T-helper 1 cell (primary cell): ENCODE data around the gene TBC1D22A.
"Not testable (repeated sequence)": the region's sequence is repeated elsewhere in the genome, so short reads cannot be mapped to it uniquely, and the experiment has no call there.

ENCODE experiments used
- DNase-seq, 5 donors: peaks; one replicate each; pipeline ENCODE4 v3.0.0-alpha.2; 2012 to 2020

The TBC1D22A gene

DNA sequence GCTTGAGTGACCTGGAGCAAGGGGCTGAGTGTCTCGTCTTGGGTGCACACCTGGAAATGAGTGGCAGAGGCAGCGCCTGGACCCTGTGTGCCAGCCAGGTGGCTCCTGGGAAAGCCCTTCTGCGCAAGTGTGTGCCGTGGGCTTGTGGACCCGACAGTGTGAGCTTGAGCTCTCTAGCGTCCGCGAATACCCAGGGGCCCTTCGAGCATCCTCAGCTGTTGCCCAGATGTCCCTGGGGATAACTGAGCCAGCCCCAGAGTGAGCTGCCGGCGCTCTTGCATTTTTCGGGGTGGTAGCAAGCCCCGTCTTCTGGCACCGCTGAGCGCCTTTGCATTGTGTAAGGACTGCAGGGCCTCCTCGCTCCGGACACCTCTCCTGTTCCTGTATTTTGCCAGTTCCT, 399.2 kb downstream of the TBC1D22A start:
- DNase-seq, result peak in 2 of 5 donors; percentile 1 to 3

DNA sequence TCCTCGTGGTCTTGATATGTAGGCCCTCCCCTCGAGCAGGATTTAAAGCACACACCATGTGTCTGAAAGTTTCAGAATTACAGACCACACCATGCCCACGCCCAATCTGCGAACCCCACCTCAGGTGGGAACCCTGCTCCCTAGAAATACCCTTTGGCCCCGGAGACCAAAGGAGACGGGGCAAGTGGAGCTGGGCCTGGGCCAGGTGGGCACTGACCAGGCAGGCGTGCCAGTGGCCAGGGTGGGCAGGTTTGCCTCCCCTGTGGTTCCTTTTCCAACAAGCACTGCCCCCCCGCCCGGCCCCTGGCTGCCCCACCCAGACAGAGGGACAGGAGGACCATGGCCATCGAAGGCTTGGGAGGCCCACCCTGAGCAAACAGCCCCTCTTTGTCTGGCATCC, 400.4 kb downstream of the TBC1D22A start:
- DNase-seq, result peak in 1 of 5 donors; percentile 9

DNA sequence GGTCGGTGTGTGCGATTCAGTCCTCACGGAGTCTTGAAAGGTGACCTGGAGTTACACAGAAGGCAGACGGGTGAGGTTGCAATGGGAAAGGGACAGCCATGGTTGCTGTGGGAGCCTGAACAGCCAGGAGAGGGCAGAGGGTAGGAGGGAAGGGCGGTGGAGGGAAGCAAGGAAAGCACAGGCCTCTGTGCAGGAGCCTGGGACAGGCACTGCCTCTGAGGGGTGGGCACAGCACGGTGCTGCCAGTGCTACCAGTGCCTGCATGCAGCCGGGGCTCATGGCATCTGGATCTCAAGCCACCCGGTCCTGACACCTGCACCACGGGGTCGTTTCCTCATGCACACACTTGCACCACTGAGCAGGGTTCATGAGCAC, 401.0 kb downstream of the TBC1D22A start:
- DNase-seq, result peak in 1 of 5 donors; percentile 2

DNA sequence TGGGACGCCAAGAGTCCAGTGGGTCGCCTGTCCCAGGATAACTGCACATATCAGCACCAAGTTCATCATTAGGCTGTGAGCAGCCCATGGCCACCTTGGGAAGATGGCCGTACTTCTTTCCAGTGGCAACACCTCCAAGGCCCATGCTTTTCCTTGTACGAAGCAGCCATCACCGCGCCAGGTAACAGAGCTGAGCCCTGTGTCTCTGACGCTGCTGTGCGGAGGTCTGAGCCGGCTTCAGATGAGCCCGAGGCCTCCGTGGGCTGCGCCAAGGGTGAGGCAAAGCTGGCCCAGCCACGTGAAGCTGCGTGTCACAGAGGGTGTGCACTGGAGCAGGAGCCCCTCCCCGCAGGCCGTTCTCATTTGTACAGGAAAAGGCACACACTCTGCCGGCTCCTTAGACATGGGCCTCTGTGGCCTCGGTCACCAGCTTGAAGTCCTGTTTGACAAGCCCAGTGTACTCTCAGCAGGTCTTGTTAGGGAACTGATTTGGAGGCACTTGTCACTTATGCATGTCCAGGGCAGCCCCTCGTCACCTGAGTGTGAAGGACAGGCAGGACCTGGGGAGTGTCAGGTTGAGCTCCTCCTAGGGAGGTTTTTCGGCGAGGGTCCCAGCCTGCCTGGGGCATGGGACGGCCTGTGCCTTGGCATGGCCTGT, 401.5 kb downstream of the TBC1D22A start:
- DNase-seq, result peak in 1 of 5 donors; percentile 2

DNA sequence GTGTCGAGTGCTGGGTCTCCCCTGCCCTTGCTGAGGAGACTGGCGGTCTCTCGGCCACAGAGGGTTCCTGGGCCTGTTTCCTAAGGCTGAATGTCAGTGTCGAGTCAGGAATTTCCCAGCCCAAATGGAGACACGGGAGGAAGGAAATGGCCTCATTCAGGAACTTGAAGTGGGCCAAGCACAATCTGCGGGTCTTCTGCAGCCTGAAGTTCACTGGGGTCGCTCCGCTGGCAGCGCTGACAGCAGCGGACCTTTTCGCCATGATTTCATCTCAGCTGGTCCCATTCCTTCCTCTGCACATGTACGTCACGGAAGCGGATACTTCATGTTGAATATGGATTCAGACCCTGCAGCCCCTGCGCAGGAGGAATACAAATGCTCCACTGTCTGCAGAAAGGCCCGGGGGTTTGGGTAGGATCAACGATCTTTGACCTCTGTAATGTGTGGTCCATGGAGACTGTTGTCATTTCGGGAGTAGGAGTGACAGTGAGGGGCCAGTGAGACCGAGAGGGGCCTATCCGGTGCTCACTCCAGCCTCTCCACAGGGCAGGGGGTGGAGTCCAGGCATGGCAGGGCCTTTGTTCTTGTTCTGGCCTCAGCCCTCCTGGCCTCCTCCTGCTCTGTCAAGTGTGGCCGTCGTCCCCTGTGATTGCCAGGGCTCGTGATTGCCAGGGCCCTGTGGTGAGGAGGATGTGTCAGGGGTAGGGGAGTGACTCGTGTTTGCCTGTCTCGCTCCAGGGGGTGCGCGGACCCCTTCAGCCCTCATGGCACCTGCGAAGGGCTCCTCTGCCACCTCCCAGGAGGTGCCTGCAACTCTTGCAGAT, 402.3 kb downstream of the TBC1D22A start:
- DNase-seq, result peak in 1 of 5 donors; percentile 5

DNA sequence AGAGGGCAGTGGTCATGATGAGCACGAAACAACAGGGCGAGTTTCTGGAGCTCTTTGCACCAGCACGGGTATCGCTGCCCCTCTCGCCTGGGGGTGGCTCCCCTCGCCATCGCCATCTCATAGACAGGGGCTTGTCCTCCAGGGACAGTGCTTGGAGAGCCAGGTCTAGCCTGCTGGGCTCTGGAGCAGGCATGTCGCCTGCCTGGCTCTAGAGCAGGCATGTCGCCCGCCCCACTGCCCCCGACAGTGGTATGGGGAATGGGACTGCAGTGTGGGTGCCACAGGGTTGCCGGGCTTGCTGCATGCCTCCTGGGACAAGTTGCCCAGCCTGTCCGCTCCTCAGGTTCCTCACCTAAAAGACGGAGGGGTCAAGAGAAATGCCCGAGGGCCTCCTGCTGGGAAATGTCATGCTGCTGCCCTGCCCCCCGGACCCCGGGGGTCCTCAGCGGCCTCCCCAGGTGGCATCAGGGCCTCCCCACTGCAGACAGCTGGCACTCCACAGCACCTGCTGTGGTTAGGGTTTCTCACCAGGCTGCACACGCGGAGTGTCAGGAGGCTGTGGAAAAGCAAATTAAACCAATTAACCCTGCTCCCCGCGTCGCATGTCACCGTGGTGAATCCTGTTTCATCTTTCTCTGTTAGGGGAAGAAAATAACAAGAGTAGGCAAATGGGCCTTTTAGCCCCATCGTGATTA, 403.0 kb downstream of the TBC1D22A start:
- peak in 2 of 5 donors; percentile 1 to 2 for DNase-seq

DNA sequence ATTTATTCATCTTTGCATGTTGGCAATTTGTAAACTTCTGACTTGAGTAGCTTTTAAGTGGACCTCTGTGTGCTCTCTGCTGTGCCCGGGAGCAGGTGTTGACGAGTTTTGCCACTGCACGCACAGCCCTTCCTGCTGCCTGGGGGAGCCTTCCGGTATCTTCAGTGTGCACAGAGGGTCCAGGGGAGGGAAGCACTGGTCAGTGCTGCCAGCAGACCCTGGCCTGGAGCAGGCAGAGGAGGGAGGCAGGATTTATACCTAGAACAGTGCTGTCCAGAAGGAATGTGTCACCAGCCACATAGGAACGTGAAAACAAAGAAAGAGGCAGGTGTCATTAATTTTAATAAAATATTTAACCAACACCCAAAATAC, 403.6 kb downstream of the TBC1D22A start:
- DNase-seq, result no peak

DNA sequence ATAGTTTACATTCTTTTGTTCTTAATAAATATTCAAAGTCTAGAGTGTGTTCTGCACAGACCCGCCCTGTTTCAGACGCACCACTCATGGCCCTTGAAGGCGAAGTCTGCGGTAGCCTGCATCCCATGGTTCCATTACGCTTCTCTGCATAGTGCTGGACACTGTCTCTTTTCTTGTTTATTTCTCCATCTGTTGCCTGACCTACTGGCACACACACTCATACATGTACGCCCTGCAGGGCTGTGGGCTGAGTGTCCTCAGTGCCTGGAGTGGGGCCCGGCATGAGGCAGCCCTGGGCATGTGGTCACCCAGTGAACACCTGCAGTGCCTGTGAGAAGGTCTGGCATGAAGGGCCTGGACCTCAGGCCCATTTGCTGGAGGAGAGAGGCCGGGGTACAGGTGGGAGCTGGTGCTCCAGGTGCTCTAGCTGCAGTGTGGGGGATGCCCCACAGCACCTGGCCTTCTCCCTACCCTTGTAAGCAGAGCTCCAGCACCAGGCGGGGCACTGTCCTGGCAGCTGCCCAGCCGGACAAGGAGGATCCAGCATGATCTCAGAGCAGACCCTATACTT, 404.1 kb downstream of the TBC1D22A start:
- DNase-seq, result no peak

DNA sequence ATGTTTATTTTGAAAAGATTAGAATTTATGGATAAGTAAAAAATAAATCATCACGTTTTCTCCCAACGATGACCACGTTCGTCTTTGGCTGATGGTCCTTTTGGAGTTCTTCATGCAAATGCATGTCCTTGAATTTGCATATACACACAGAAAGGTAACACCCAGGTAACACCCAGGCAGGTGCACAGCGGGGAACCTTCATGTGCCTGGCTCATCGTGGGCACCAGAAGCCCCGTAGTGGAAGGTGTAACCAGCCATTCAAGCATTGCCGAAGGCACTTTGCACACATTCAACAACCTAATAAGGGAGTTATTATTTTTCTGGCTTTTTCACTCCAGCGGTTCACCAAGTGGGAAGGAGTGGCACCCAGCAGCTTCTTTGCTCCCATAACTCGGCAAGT, 404.6 kb downstream of the TBC1D22A start:
- DNase-seq, result no peak

DNA sequence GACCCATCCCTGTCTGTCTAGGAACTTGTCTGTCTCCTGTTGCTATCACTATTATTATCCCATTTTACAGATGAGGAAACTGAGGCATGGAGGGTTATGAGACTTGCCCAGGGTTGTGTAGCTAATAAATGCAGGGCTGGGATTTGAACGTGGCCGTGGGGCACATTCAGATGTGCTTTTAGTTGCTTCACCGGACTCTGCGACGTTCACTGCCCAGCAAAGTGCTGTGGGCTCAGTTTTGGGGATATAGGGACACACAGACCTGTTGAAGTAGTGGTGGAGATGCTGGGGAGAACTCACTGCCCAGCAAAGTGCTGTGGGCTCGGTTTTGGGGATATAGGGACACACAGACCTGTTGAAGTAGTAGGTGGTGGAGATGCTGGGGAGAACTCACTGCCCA, 405.5 kb downstream of the TBC1D22A start:
- not testable (repeated sequence) for DNase-seq

DNA sequence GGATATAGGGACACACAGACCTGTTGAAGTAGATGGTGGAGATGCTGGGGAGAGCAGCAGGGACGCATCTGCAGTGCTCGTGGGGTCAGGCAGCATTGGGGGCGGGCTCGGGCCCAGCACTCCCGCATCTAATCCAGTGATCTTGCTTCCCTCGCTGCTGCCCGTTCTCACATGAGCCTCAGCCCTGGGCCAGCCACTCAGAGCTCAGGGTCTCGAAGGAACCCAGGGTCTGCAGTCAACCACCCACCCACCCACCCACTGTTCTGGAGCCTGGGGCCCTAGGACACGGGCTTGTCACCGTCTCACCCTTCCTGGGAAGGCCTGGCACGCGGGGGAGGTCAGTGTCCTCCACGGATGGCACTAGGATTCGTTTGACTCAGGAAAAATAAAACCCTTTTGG, 406.0 kb downstream of the TBC1D22A start:
- DNase-seq, result no peak

DNA sequence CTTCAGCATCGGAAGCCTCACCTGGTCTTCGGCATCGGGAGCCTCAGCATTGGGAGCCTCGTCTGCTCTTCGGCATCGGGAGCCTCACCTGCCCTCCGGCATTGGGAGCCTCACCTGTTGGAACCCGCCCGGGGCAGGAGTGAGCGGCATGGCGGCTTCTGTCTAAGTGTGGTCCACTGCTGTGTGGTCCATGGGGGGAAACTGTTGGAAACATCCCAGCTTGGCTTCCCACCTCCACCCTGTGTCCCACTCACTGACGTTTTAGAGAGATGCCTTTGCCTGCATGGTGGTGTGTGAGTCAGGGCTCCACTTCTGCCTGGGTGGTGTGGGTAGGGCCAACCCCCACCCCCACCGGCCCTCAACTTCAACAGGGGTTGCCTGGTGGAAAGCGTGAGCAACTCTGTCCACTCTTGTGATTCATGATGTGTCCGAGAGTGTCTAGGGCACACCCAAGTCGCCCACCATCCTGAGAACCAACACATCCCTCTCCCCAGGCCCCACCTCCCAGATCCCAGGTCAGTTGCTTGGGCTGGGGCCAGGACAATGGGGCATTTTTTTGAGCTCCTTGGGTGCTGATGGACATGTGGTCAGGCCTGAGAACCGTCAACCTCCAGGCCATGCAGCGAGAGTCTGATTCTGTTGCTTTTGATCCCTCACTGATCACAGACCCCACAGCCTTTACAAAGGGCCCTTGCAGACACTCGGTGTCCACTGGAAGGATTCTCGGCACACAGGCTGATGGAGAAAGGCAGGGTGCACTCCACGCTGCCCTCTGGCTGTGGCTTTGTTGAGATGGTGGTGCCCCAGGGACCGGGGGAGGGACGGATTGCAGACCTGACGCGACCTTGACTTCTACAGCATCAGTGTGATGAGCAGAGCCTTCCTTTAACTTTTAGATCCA, 406.7 kb downstream of the TBC1D22A start:
- peak in 1 of 5 donors; percentile 3 for DNase-seq

DNA sequence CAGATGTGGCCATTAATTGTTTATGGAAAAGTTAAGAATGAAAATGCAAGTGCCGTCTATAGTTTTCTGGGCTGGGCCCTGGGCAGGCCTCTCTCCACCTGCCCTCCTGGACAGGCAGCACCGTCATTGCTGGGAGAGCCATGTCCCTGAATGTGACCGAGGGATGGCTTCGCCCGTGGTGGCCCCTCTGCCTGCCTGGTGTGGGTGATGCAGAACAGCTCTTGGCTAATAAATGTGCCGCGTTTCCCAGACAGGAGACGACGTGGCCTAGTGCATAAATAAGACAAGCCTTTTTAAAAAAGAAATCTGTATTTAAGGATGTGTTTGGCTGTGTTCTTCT, 407.3 kb downstream of the TBC1D22A start:
- DNase-seq, result no peak

DNA sequence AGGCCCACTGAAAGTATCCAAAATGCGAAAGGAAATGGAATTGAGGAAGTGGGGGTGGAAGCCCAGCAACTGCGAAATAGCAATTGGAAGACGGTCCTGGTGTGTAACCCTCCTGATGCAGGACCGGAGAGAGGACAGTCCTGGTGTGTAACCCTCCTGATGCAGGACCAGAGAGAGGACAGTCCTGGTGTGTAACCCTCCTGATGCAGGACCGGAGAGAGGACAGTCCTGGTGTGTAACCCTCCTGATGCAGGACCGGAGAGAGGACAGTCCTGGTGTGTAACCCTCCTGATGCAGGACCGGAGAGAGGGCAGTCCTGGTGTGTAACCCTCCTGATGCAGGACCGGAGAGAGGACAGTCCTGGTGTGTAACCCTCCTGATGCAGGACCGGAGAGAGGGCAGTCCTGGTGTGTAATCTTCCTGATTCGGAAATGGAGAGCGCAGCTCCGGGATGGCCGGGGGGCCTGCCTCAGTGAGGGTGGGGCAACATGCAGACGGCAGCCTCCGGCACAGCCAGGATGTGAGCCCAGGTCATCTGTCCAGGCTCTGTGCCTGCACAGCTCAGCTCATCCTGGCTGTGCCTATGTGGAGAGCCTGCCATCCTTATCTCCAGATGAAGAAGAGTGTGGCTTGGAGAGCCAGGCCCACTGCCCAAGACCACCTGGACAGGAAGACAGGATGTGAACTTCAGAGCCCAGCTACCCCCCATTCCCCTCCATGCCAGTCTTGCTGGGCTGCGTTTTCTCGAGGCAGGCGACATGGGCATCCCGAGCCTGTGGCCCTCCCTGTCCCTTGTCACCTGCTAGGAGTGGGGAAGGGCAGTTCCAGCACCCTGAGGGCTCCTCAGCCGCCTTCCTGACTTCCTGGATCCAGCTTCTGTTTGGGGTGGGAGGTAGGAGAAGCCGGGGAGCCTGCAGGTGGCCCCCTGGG, 408.3 kb downstream of the TBC1D22A start:
- peak in 1 of 5 donors; percentile 2 for DNase-seq

DNA sequence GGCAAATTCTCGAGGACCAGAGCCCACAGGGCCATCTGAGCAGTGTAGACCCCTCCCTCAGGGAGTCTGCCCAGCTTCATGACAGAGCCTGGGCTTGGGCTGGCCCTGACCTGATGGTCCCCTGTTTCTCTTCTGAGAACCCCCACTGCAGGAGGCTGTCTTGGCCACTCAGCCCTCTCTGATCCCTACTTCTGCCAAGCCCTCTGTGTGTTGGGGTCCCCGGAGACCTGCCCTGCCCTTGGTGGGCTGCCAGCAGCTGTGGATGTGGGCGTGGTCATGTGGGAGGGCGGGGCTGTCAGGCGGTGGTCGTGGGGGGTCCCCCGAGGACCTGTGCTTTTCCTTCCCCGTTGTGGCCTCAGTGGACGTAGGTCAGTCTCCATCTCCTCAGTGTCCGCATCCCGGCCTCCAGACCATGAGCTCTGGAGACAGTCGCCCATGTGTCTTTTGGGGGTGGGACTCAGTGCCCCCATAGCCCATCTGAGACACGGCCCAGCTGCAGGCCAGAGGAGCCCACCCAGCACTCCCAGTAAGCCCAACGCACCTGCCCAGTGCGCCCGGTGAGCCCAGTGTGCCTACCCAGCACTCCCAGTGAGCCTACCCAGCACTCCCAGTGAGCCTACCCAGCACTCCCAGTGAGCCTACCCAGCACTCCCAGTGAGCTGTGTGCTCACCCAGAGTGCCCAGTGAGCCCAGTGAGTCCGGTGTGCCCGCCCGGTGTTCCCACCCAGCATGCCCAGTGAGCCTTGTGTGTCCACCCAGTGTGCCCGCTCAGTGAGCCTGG, 409.2 kb downstream of the TBC1D22A start:
- DNase-seq, result peak in 2 of 5 donors; percentile 5 to 6

DNA sequence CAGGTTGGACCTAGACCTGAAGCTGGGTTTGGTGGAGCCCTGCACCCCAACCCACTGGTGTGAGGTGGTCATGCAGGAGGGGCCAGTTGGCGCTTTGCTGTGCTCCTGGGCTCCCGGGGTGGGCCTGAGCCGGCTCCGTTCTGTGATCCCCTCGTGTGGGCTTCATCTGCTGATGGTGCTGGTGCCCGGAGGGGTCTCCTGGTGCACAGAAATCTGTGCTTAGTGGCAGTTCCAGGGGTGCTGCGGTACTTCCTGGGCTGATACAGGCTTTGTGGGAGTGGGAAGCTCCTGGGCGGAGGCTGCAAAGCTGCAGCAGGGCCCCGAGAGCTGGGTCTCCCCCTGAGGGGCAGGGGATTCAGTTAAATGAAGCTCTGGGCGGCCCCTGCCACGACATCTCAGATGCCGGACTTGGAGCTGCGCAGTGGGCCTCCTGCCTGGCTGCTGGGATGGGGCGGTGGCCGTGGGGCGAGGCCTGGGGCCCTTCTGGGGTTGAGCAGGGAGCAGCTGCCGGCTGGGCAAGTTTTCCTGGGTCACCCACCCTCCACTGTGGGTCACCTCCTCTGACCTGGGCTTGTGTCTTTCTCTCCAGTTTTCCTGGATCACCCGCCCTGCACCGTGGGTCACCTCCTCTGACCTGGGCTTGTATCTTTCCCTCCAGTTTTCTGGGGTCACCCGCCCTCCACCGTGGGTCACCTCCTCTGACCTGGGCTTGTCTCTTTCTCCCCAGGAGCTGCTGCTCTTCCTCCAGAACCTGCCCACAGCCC, 410.5 kb downstream of the TBC1D22A start:
- no peak for DNase-seq

DNA sequence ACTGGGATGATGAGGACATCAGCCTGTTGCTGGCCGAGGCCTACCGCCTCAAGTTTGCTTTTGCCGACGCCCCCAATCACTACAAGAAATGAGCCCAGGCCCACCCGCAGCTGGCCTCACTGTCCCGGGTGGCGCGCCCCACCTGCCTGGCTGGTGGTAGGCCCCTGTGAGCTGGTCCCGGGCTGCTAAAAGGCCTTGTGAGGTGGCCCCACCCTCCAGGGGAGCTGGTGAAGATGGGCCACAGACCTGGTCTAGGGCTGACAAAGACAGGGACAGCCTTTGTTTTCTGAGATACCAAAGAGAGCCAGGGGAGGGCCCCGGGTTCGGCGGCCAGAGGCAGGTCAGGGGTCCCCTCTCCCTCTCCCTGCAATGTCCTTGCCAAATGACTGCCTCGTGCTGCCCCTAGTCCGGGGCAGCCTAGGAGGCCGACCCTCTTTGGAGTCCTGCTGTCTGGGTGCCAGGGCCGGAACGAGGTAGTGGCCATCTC, 411.1 kb downstream of the TBC1D22A start:
- DNase-seq, result no peak

DNA sequence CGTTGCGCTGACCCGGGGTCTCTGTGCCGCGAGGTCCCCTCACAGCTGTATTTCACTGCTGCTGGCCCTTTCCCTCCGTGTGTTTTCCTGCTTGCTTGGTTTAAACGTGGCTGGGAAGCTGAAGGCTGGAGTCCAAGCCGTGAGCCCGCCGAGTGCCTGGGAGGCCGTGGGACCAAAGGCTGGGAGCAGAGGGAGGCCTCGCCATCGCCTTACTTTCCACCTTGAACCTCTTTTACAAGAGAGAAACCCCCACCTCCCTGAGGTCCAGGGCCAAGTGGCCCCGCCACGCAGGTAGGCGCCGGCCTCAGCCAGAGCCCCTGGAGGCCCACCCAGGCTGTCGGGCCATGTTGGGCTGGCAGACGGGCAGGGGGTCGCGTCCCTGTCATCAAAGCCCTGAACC, 411.6 kb downstream of the TBC1D22A start:
- DNase-seq, result no peak

DNA sequence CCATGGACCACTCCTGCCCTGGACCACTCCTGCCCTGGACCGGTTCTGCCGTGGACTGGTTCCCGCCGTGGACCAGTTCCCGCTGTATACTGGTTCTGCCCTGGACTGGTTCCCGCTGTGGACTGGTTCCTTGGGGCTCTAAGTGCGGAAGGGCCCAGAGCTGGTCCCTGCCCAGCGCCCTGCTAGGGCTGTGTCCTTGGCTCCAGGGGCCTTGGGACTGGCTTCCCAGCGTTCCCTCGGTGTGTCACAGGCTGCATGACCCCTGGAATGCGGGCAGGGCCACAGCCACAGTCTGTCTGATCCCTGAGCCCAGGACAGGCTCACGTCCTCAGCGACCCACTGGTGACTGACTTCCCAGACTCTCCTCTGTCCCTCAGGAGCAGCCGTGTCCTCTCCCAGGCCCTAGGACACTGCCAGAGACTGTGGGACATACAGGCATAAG, 412.2 kb downstream of the TBC1D22A start:
- DNase-seq, result peak in 1 of 5 donors; percentile 3
